Body of pancreas (tissue), 4 donors: ENCODE data around the gene TOM1L2.

Source experiments
- POLR2A ChIP-seq, 3 donors: fragments of 450-650 bp; IDR thresholded peaks; one replicate each; pipeline ENCODE4 v1.6.1; 2016; ENCODE audit warnings: antibody characterized with exemption in 3 of 3, mild to moderate bottlenecking in 2 of 3
- TF ChIP-seq, protein P1 (sequence below), 7 experiments: fragments of 450-650 bp in 4 of 7; fragments of 200-600 bp in 3 of 7; sonication (generic) in 3 of 7; IDR thresholded peaks; one replicate each; pipeline ENCODE4 v1.5.1; 2016 to 2019; ENCODE audit warnings: antibody characterized with exemption in 7 of 7

DNA sequence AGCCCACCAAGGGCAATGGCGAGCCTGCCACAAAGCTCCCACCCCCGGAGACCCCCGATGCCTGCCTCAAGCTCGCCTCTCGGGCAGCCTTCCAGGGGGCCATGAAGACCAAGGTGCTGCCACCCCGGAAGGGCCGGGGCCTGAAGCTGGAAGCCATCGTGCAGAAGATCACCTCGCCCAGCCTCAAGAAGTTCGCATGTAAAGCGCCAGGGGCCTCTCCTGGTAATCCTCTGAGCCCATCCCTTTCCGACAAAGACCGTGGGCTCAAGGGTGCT lies 175.5 kb downstream of the TOM1L2 start:
- TF ChIP-seq, protein P1, sequence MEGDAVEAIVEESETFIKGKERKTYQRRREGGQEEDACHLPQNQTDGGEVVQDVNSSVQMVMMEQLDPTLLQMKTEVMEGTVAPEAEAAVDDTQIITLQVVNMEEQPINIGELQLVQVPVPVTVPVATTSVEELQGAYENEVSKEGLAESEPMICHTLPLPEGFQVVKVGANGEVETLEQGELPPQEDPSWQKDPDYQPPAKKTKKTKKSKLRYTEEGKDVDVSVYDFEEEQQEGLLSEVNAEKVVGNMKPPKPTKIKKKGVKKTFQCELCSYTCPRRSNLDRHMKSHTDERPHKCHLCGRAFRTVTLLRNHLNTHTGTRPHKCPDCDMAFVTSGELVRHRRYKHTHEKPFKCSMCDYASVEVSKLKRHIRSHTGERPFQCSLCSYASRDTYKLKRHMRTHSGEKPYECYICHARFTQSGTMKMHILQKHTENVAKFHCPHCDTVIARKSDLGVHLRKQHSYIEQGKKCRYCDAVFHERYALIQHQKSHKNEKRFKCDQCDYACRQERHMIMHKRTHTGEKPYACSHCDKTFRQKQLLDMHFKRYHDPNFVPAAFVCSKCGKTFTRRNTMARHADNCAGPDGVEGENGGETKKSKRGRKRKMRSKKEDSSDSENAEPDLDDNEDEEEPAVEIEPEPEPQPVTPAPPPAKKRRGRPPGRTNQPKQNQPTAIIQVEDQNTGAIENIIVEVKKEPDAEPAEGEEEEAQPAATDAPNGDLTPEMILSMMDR (IDR thresholded peaks at IDR 0.05), result no peak
- TF ChIP-seq POLR2A (IDR thresholded peaks at IDR 0.05), result no peak
